MM.1S (cell line): ENCODE data around the gene GASK1B.

Experiments
- EZH2 ChIP-seq: fragments of 300-600 bp; sonication (generic); optimal IDR thresholded peaks from 2 replicates; pipeline ENCODE3; 2017; ENCODE audit warnings: low read depth, mild to moderate bottlenecking, antibody characterized with exemption, low read length, mixed read lengths
- TF ChIP-seq, protein P1 (sequence below): fragments of 300-600 bp; sonication (generic); IDR thresholded peaks from 2 replicates; pipeline ENCODE4 v1.5.1; 2016; ENCODE audit warnings: antibody characterized with exemption, low read length, mixed read lengths

DNA sequence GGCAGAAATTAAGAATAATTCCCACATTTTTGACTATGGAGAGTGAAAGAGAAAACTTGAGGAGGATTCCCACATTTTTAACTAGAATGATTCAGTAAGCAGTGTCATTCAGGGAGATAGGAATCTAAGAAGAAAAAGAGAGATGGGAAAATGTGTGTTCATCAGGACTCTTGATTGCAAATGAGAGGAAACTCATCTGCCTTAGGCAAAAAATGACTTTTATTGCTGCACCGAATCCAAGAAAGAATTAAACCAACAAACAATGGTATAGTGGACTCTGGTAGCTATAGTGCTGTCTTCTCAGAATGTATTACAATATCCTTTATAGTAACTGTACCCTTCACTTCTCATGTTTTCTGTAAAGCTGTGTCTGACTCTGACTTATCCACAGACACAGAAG lies 22.5 kb upstream of the GASK1B start:
- TF ChIP-seq, protein P1, sequence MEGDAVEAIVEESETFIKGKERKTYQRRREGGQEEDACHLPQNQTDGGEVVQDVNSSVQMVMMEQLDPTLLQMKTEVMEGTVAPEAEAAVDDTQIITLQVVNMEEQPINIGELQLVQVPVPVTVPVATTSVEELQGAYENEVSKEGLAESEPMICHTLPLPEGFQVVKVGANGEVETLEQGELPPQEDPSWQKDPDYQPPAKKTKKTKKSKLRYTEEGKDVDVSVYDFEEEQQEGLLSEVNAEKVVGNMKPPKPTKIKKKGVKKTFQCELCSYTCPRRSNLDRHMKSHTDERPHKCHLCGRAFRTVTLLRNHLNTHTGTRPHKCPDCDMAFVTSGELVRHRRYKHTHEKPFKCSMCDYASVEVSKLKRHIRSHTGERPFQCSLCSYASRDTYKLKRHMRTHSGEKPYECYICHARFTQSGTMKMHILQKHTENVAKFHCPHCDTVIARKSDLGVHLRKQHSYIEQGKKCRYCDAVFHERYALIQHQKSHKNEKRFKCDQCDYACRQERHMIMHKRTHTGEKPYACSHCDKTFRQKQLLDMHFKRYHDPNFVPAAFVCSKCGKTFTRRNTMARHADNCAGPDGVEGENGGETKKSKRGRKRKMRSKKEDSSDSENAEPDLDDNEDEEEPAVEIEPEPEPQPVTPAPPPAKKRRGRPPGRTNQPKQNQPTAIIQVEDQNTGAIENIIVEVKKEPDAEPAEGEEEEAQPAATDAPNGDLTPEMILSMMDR: no peak
- TF ChIP-seq EZH2: no peak
